Dedifferentiated amniotic fluid mesenchymal stem cell (primary cell): ENCODE measurements around the gene RAPGEF5.

Experiments used
- DNase-seq: peaks from one replicate; pipeline ENCODE4 v3.0.0-alpha.2; 2016; ENCODE audit errors: extremely low spot score

Gene RAPGEF5

GRCh38 chr7:22219036-22219435 is 137.9 kb downstream of the RAPGEF5 start:
- DNase-seq: no peak

- no peak for DNase-seq
These were observed 140.0 kb downstream of the RAPGEF5 start for GRCh38 chr7:22216832-22217475.

- no peak for DNase-seq
These were observed 140.6 kb downstream of the RAPGEF5 start for GRCh38 chr7:22216309-22216708.

- no peak for DNase-seq
These were observed 143.0 kb downstream of the RAPGEF5 start for GRCh38 chr7:22214000-22214399.

GRCh38 chr7:22213081-22213480 is 143.9 kb downstream of the RAPGEF5 start:
- no peak for DNase-seq

- no peak for DNase-seq
These were observed 146.0 kb downstream of the RAPGEF5 start for GRCh38 chr7:22210967-22211366.

- no peak for DNase-seq
These were observed 146.6 kb downstream of the RAPGEF5 start for GRCh38 chr7:22210355-22210754.

- DNase-seq: no peak
These were observed 148.2 kb downstream of the RAPGEF5 start for GRCh38 chr7:22208799-22209198.

GRCh38 chr7:22207724-22208225 is 149.2 kb downstream of the RAPGEF5 start:
- DNase-seq: no peak

- no peak for DNase-seq
These were observed 151.3 kb downstream of the RAPGEF5 start for GRCh38 chr7:22205631-22206030.

GRCh38 chr7:22204312-22204711 is 152.6 kb downstream of the RAPGEF5 start:
- no peak for DNase-seq

- DNase-seq: no peak
These were observed 154.8 kb downstream of the RAPGEF5 start for GRCh38 chr7:22202141-22202540.

GRCh38 chr7:22201186-22201880 is 155.6 kb downstream of the RAPGEF5 start:
- DNase-seq: no peak

GRCh38 chr7:22200777-22201176 is 156.2 kb downstream of the RAPGEF5 start:
- no peak for DNase-seq

- no peak for DNase-seq
These were observed 156.7 kb downstream of the RAPGEF5 start for GRCh38 chr7:22200238-22200637.

GRCh38 chr7:22197376-22197775 is 159.6 kb downstream of the RAPGEF5 start:
- DNase-seq: no peak

- DNase-seq: no peak
These were observed 160.5 kb downstream of the RAPGEF5 start for GRCh38 chr7:22196429-22196828.

- no peak for DNase-seq
These were observed 161.4 kb downstream of the RAPGEF5 start for GRCh38 chr7:22195397-22196172.

- DNase-seq: no peak
These were observed 162.2 kb downstream of the RAPGEF5 start for GRCh38 chr7:22194658-22195273.

GRCh38 chr7:22193450-22193983 is 163.4 kb downstream of the RAPGEF5 start:
- no peak for DNase-seq

GRCh38 chr7:22192801-22193200 is 164.2 kb downstream of the RAPGEF5 start:
- no peak for DNase-seq

- no peak for DNase-seq
These were observed 166.2 kb downstream of the RAPGEF5 start for GRCh38 chr7:22190736-22191135.
